SU-DHL-6 (cell line): ENCODE results near the gene NPW.

Experiments
- EZH2phosphoT487 ChIP-seq: fragments of 200-600 bp; sonication (generic), shearing (Covaris generic); conservative IDR thresholded peaks from 2 replicates; pipeline ENCODE4 v1.6.1; 2018; ENCODE audit warnings: mild to moderate bottlenecking, antibody characterized with exemption, low read length, moderate library complexity, mixed read lengths
- TF ChIP-seq, protein P1 (sequence below): fragments of 200-600 bp; sonication (generic); IDR thresholded peaks from one replicate; pipeline ENCODE4 v1.5.1; 2017; ENCODE audit warnings: antibody characterized with exemption, mild to moderate bottlenecking, low read length, moderate library complexity; ENCODE audit not compliant: insufficient read depth, poor library complexity, severe bottlenecking

DNA sequence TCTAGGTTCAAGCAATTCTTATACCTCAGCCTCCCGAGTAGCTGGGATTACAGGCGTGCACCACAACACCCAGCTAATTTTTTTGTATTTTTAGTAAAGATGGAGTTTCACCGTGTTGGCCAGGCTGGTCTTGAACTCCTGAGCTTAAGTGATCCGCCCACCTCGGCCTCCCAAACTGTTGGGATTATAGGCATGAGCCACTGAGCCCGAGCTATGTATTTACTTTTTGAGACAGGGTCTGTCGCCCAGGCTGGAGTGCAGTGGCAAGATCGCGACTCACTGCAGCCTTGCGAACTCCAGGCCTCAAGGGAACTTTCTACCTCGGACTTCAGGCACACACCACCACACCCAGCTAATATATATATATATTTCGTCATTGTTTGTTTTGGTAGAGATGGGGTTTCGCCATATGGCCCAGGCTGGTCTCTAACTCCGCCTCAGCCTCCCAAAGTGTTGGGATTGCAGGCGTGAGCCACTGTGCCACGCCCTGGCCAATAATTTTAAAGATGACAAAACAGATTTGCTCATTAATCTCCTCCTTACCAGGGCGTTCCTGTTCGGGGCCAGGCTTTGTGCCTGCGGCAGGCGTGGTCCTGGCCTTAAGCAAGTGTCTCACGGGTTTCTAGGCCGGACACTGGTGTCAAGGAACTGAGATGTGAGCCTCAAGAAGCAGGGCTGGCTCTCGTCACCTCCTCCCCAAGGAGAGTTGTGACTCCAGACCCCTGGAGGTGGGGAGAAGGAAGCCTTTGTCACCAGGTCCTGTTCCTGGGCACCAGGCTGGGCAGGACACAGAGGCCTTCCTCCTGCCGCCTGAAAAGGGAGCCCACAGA lies 4.3 kb upstream of the NPW start:
- TF ChIP-seq, protein P1, sequence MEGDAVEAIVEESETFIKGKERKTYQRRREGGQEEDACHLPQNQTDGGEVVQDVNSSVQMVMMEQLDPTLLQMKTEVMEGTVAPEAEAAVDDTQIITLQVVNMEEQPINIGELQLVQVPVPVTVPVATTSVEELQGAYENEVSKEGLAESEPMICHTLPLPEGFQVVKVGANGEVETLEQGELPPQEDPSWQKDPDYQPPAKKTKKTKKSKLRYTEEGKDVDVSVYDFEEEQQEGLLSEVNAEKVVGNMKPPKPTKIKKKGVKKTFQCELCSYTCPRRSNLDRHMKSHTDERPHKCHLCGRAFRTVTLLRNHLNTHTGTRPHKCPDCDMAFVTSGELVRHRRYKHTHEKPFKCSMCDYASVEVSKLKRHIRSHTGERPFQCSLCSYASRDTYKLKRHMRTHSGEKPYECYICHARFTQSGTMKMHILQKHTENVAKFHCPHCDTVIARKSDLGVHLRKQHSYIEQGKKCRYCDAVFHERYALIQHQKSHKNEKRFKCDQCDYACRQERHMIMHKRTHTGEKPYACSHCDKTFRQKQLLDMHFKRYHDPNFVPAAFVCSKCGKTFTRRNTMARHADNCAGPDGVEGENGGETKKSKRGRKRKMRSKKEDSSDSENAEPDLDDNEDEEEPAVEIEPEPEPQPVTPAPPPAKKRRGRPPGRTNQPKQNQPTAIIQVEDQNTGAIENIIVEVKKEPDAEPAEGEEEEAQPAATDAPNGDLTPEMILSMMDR, result no peak
- TF ChIP-seq EZH2phosphoT487, result no peak
